RWPE1 (cell line): ENCODE results near the gene MYO5B.
"Not testable (repeated sequence)": the region's sequence is repeated elsewhere in the genome, so short reads cannot be mapped to it uniquely, and the experiment has no call there.

Source experiments
- CTCF ChIA-PET: fragments of 350-600 bp; sonication (Branson Sonifier 250); formaldehyde crosslinking; extraction: SDS; loops from one replicate; lab custom pipeline; 2021; lab: Yijun Ruan, JAX
- POLR2A ChIA-PET: fragments of 400-600 bp; formaldehyde crosslinking; extraction: SDS; loops from one replicate; lab custom pipeline; 2020; ENCODE audit warnings: antibody characterized with exemption; ENCODE audit not compliant: low non-redundant PET; lab: Yijun Ruan, JAX
- DNase-seq: peaks from one replicate; pipeline ENCODE4 v3.0.0; 2012; ENCODE audit warnings: low spot score
- H3K27ac ChIP-seq: fragments of 450-650 bp; 2 replicates; pipeline ENCODE4 v1.5.1; 2017
- TF ChIP-seq, protein P1 (sequence below): fragments of 450-650 bp; conservative IDR thresholded peaks from 2 replicates; pipeline ENCODE4 v1.5.1; 2017; ENCODE audit warnings: low read depth, mild to moderate bottlenecking

The MYO5B gene

GRCh38 chr18:49811151-49811938 lies 383.6 kb downstream of the MYO5B start:
- CTCF ChIA-PET = interaction anchor here (0.7 kb wide), 2 partner anchors 29 to 228 kb away, joined by 3 read pairs; no protein-coding TSS in a partner anchor
- TF ChIP-seq, protein P1, sequence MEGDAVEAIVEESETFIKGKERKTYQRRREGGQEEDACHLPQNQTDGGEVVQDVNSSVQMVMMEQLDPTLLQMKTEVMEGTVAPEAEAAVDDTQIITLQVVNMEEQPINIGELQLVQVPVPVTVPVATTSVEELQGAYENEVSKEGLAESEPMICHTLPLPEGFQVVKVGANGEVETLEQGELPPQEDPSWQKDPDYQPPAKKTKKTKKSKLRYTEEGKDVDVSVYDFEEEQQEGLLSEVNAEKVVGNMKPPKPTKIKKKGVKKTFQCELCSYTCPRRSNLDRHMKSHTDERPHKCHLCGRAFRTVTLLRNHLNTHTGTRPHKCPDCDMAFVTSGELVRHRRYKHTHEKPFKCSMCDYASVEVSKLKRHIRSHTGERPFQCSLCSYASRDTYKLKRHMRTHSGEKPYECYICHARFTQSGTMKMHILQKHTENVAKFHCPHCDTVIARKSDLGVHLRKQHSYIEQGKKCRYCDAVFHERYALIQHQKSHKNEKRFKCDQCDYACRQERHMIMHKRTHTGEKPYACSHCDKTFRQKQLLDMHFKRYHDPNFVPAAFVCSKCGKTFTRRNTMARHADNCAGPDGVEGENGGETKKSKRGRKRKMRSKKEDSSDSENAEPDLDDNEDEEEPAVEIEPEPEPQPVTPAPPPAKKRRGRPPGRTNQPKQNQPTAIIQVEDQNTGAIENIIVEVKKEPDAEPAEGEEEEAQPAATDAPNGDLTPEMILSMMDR = no peak
- POLR2A ChIA-PET = no interaction called here
- H3K27ac ChIP-seq = no peak overlapping the region
- DNase-seq = no peak

- H3K27ac ChIP-seq, CTCF ChIA-PET, POLR2A ChIA-PET, DNase-seq: not testable (repeated sequence)
These were observed 386.3 kb downstream of the MYO5B start for GRCh38 chr18:49808553-49809191.

- POLR2A ChIA-PET = no interaction called here
- CTCF ChIA-PET = no interaction called here
- no peak overlapping the region for H3K27ac ChIP-seq
- TF ChIP-seq, protein P1 = no peak
- DNase-seq = no peak
These were observed 390.9 kb downstream of the MYO5B start for GRCh38 chr18:49804096-49804495.

GRCh38 chr18:49802623-49803022 lies 392.3 kb downstream of the MYO5B start:
- TF ChIP-seq, protein P1 = no peak
- no peak for DNase-seq
- POLR2A ChIA-PET = no interaction called here
- H3K27ac ChIP-seq = no peak overlapping the region
- CTCF ChIA-PET = no interaction called here

DNA sequence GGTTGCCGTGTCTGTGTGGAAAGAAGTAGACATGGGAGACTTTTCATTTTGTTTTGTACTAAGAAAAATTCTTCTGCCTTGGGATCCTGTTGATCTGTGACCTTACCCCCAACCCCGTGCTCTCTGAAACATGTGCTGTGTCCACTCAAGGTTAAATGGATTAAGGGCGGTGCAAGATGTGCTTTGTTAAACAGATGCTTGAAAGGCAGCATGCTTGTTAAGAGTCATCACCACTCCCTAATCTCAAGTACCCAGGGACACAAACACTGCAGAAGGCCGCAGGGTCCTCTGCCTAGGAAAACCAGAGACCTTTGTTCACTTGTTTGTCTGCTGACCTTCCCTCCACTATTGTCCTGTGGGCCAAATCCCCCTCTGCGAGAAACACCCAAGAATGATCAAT lies 394.5 kb downstream of the MYO5B start:
- CTCF ChIA-PET, DNase-seq, H3K27ac ChIP-seq, POLR2A ChIA-PET: not testable (repeated sequence)

DNA sequence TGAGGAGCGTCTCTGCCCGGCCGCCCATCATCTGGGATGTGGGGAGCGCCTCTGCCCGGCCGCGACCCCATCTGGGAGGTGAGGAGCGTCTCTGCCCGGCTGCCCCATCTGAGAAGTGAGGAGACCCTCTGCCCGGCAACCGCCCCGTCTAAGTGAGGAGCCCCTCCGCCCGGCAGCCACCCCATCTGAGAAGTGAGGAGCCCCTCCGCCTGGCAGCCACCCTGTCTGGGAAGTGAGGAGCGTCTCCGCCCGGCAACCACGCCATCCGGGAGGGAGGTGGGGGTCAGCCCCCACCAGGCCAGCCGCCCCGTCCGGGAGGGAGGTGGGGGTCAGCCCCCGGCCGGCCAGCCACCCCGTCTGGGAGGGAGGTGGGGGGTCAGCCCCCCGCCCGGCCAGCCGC lies 395.1 kb downstream of the MYO5B start:
- CTCF ChIA-PET, H3K27ac ChIP-seq, DNase-seq, POLR2A ChIA-PET: not testable (repeated sequence)

DNA sequence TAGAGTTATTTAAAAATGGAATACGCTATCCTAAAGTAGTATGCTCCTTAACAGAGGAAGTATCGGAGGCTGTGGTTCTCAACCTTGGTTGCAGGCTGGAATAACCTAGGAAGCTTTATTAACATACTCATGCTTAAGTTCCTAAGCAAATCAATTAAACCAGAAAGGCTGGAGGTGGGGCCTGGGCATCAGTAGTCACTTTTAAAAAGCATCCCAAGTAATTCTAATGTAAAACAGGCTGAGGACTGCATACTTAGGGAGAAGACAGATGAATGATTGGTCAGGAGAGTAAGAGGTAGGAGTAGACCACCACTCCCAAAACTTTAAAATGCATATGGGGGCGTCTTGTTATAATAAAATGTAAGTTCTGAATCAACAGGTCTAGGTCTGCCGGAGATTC lies 396.9 kb downstream of the MYO5B start:
- H3K27ac ChIP-seq = no peak overlapping the region
- no peak for DNase-seq
- TF ChIP-seq, protein P1 = no peak
- ChIA-PET CTCF (no interaction called here), POLR2A (no interaction called here)
